Peyer's patch (tissue), 4 donors: ENCODE data around the gene KDM2A.

ENCODE experiments used
- POLR2A ChIP-seq, 2 donors: fragments of 450-650 bp; IDR thresholded peaks; one replicate each; pipeline ENCODE4 v1.5.1; 2017; ENCODE audit warnings: antibody characterized with exemption in 2 of 2, mild to moderate bottlenecking in 2 of 2, moderate library complexity in 2 of 2
- TF ChIP-seq, protein P1 (sequence below), 6 experiments: fragments of 450-650 bp in 4 of 6; fragments of 200-600 bp in 2 of 6; sonication (generic) in 1 of 6; IDR thresholded peaks; one replicate each; pipeline ENCODE4 v1.5.1; 2017 to 2019; ENCODE audit warnings: antibody characterized with exemption in 6 of 6, mild to moderate bottlenecking in 3 of 6, moderate library complexity in 1 of 6

- TF ChIP-seq, protein P1, sequence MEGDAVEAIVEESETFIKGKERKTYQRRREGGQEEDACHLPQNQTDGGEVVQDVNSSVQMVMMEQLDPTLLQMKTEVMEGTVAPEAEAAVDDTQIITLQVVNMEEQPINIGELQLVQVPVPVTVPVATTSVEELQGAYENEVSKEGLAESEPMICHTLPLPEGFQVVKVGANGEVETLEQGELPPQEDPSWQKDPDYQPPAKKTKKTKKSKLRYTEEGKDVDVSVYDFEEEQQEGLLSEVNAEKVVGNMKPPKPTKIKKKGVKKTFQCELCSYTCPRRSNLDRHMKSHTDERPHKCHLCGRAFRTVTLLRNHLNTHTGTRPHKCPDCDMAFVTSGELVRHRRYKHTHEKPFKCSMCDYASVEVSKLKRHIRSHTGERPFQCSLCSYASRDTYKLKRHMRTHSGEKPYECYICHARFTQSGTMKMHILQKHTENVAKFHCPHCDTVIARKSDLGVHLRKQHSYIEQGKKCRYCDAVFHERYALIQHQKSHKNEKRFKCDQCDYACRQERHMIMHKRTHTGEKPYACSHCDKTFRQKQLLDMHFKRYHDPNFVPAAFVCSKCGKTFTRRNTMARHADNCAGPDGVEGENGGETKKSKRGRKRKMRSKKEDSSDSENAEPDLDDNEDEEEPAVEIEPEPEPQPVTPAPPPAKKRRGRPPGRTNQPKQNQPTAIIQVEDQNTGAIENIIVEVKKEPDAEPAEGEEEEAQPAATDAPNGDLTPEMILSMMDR (IDR thresholded peaks at IDR 0.05) = no peak
- TF ChIP-seq POLR2A (IDR thresholded peaks at IDR 0.05) = no peak
Observed at GRCh38 chr11:67167091-67167490, 48.0 kb downstream of the KDM2A start.
